GM19397 (cell line): ENCODE measurements around the gene DHPS.
A peak's percentile ranks its signal among the peaks of the same experiment; 100 is the strongest.
"Not testable (repeated sequence)": the region's sequence is repeated elsewhere in the genome, so short reads cannot be mapped to it uniquely, and the experiment has no call there.

Source experiments
- ATAC-seq: cut with Tn5 transposase; IDR thresholded peaks from one replicate; pipeline ENCODE4 v1.9.1; 2021; ENCODE audit warnings: mild to moderate bottlenecking, moderate library complexity; ENCODE audit not compliant: unreplicated experiment

Gene DHPS

DNA sequence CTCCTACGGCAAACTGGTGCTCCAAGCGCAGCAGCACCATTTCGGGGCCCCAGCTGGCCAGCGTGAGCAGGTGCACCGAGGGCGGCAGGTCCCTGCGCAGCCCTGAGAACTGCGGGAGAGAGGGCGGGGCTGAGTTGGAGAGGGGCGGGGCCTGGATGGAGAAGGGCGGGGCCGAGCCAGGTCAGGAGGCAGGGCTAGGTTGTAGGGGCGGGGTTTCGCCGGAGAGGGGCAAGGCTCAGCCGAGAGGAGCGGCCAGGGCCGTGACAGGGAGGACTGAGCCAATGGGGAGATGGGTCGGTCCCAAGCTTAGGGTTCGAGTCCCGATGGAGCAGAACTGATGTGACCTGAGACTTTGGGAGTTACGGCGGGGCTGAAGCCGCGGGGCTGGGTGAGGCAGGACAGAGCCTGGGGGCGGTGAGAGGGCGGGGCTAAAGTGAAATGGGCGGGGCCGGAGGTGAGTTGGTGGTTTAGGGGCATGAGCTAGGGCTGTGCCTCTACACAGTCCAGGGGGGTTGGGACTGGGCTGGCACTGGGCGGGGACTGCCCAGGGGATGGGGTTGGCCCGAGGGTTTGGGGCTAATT, 34.1 kb downstream of the DHPS start:
- no peak for ATAC-seq

DNA sequence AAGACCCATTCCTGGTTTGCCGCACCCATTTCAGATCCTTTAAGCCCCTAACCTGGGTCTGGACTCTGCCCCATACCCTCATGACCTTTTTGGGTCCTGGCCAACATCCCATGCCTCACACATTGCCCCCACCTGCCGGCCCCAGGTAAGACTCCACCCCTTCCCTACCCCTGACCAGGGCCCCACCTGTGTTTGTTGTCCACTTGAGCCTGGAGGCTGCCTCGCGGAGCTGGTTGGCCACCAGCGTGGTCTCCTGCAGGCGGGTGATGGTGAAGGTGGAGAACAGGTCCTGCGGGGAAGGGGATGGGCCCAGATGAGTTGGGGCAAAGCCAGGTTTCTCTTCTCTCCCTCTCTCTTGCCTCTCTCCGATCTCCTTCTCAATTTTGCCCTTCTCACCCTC, 34.6 kb downstream of the DHPS start:
- ATAC-seq, result no peak

DNA sequence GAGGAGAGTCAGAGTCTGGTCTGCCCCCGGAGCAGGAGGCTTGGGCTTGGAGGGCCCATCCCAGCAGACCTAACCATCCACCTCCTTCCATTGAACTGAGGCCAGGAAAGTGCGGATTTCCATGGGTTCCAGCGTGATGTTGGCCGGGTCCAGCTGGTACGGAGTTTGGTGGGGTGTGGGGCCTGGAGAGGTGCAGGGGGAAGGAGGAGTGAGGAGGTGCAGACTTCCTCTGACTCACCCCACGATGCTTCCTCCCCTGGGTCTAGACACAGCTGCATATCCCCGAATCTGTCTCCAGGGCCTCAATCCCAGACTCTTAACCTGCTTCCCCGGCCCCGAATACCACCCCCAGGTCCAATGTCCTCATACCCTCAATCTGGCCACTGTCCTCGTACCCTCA, 35.1 kb downstream of the DHPS start:
- ATAC-seq, result no peak

DNA sequence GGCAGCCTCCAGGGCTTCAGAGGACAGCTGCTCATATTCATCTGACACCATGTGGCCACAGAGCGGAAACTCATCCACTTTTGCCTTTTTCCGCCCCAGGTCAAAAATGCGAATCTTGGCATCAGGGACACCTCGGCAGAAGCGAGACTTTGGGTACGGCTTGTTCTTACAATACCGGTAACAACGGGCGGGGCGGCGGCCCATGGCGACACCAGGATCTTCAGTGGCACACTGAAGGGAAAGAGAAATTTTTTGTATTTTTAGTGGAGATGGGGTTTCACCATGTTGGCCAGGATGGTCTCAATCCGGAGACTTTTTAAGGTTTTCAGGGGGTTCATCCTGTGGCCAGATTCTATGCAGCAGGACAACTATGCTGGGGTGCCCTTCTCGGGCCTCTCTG, 38.0 kb downstream of the DHPS start:
- ATAC-seq, result not testable (repeated sequence)

DNA sequence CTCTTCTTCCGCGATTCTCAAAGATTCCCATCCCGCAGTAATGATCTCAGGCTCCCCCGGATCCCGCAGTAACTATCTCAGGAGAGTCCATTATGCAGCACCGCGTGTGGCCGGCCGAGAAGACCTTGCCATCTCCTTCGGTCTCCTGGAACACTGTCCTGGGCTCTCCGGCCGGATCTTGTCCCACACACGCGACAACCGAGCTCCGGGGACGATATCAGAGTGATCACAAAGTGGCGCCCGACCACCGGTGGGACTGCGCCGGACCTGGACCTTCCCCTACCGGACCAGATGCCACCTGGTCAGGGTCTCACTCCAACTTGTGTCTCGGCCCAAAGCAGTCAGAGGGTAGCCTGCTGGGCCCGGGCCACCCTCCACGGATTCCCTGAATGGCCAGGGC, 39.2 kb downstream of the DHPS start:
- no peak for ATAC-seq

DNA sequence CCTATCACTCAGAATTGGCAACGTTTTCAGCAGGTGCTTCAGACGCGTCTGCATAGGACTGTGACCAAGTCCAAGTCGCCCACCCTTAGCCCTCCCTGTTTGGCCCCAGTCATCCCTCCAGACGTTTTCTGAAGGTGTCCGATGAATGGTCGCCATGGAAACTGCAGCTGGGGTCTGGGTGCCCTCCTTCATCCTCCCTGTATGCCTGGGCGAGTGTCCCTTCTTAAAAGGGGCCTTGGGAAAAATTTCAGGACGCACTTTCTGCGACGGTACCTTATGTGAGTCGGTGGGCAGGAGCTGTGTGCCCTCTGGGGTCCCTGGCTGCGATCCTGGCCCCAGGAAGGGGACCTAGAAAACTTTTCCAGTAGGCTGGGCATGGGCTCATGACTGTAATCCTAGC, 40.2 kb downstream of the DHPS start:
- no peak for ATAC-seq

DNA sequence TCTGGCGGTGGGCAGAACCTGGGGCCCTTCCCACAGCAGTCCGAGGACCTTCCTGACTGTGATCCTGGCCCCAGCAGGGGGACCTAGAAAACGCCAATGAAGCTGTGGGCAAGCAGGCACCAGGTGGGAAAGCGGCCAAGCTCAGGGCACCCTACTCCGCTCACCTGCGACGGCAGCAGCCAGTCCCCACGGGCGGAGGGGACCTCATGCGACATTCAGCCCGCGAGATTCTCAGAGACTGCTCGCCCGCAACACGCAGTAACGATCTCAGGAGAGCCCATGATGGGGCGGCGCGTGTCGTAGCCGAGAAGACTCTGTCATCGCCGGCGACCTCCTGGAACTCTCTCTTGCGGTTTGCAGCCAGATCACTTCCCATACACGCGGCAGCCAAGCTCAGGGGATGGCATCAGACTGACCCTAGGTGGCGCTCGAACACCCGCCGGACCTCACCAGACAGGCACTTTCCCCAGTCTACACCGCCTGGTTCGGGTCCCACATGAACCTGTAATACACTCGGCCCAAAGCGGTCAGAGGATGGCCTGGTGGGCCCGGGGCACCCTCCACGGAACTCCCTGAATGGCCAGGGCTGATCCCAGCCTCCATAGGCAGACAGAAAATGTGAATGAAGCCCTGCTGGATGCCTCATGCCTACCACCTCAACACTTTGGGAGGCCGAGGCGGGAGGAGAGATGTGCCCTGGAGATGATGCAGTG, 41.6 kb downstream of the DHPS start:
- ATAC-seq, result peak; percentile 61

DNA sequence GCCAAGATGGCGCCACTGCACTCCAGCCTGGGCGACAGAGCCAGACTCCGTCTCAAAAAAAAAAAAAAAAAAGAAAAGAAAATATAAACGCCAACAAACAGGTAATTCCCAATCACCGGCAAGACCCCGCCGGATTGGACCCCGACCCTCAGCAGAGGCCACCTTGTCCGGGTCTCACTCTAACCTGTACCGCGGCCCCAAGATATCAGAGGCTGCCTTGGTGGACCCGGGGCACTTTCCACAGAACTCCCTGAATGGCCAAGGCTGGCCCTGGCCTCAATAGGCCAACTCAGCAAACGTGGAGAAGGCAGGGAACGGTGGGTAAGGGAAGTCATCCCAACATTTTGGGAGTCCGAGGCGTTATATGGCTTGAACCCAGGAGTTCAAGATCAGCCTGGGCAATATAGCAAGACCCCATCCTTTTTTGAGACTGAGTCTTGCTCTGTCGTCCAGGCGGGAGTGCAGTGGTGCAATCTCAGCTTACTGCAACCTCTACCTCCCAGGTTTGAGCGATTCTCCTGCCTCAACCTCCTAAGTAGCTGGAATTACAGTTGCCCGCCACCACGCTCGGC, 43.0 kb downstream of the DHPS start:
- ATAC-seq, result no peak

DNA sequence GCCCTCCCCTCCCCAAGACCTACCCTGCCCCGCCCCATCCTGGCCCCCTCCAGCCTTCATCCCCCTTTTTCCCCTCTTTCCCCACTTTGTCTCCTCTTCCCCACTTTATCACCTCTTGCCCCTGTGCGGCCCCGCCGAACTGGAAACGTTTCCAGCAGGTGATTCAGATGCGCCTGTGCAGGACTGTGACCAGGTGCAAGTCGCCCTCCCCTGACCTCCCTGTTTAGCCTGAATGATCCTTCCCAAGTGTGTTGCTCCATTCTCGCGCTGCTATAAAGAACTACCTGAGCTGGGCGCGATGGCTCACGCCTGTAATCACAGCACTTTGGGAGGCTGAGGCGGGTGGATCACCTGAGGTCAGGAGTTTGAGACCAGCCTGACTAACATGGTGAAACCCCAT, 45.0 kb downstream of the DHPS start:
- no peak for ATAC-seq

DNA sequence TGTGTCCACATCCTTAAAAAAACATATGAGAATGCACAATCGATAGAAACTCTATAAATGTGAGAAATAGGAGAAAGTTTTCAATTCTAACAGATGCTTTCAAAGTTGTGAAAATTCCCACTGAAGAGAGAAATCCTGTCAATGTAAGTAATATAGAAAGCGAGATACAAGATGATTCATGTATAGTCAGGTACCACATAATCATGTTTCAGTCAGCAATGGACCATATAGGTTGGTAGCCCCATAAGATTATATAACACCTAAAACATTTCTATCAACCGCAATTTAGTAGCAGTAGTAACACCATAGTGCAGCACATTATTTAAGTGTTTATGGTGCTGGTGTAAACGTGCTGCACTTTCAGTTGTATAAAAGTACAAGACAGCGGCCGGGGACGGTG, 52.5 kb downstream of the DHPS start:
- ATAC-seq, result no peak

DNA sequence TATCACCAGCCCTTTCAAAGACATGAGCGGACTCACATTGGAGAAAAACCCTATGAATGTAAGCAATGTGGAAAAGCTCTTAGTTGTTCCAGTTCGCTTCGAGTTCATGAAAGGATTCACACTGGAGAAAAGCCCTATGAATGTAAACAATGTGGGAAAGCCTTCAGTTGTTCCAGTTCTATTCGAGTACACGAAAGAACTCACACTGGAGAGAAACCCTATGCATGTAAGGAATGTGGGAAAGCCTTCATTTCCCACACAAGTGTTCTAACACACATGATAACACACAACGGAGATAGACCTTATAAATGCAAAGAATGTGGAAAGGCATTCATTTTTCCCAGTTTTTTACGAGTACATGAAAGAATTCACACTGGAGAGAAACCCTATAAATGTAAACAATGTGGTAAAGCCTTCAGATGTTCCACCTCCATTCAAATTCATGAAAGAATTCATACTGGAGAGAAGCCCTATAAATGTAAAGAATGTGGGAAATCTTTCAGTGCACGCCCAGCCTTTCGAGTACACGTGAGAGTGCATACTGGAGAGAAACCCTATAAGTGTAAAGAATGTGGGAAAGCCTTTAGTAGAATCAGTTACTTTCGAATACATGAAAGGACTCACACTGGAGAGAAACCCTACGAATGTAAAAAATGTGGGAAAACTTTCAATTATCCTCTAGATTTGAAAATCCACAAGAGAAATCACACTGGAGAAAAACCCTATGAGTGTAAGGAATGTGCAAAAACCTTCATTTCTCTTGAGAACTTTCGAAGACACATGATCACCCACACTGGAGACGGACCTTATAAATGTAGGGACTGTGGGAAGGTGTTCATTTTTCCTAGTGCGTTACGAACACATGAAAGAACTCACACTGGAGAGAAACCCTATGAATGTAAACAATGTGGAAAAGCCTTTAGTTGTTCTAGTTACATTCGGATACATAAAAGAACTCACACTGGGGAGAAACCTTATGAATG, 53.3 kb downstream of the DHPS start:
- no peak for ATAC-seq

DNA sequence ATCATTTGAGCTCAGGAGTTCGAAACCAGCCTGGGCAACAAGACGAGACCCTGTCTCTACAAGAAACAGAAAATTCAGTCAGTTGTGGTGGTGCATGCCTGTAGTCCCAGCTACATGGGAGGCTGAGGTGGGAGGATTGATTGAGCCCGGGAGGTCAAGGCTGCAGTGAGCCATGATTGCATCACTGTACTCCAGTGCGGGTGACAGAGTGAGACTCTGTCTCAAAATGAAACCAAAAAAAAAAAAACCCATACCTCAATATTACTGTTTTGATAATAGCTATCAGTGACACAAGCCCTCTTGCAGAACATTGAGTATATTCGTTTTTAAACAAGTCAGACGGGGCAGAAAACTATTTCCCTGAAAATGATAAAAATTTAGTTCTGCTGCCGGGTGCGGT, 54.7 kb downstream of the DHPS start:
- ATAC-seq, result no peak
